DOHH2 (cell line): ENCODE measurements around the gene MANSC4.

Source experiments
- CTCF ChIP-seq: fragments of 200-600 bp; sonication (generic); IDR thresholded peaks from one replicate; pipeline ENCODE4 v1.5.1; 2014; ENCODE audit warnings: antibody characterized with exemption, mild to moderate bottlenecking, low read depth, low read length; ENCODE audit not compliant: poor library complexity, severe bottlenecking
- EZH2phosphoT487 ChIP-seq: fragments of 200-600 bp; sonication (generic); IDR thresholded peaks from 2 replicates; pipeline ENCODE4 v1.6.1; 2017; ENCODE audit warnings: borderline replicate concordance, mild to moderate bottlenecking, antibody characterized with exemption, low read length, moderate library complexity, mixed read lengths

GRCh38 chr12:27756670-27757195 lies 23.3 kb downstream of the MANSC4 start:
- no peak for TF ChIP-seq CTCF
- no peak for TF ChIP-seq EZH2phosphoT487
